GM21381 (cell line): ENCODE results near the gene TRMT13.
A peak's percentile ranks its signal among the peaks of the same experiment; 100 is the strongest.

ENCODE experiments used
- ATAC-seq: cut with Tn5 transposase; IDR thresholded peaks from one replicate; pipeline ENCODE4 v1.9.1; 2021; ENCODE audit warnings: mild to moderate bottlenecking, moderate library complexity; ENCODE audit not compliant: unreplicated experiment

TRMT13 gene

GRCh38 chr1:100132566-100133477 is at the start of gene TRMT13, which contains the start of gene SASS6:
Gene TRMT13, plus strand, starts transcription at chr1:100133163. Its CDS starts 6 bp downstream, at chr1:100133169.
Gene SASS6, minus strand, starts transcription at chr1:100132930. Its CDS starts 116 bp downstream, at chr1:100132814.
- ATAC-seq, result peak; percentile 87

GRCh38 chr1:100087396-100087795 is 45.6 kb upstream of the TRMT13 start:
- ATAC-seq, result no peak

- ATAC-seq, result no peak
These were observed 43.9 kb upstream of the TRMT13 start for GRCh38 chr1:100089082-100089481.

GRCh38 chr1:100090471-100090870 is 42.5 kb upstream of the TRMT13 start:
- no peak for ATAC-seq

GRCh38 chr1:100100202-100100601 is 32.8 kb upstream of the TRMT13 start:
- no peak for ATAC-seq

- ATAC-seq, result no peak
These were observed 31.4 kb upstream of the TRMT13 start for GRCh38 chr1:100101564-100101963.

GRCh38 chr1:100107696-100108095 is 25.3 kb upstream of the TRMT13 start:
- ATAC-seq, result no peak

- no peak for ATAC-seq
These were observed 23.4 kb upstream of the TRMT13 start for GRCh38 chr1:100109554-100110066.

GRCh38 chr1:100115524-100115923 is 17.4 kb upstream of the TRMT13 start:
- no peak for ATAC-seq

- ATAC-seq, result no peak
These were observed 10.8 kb upstream of the TRMT13 start for GRCh38 chr1:100122177-100122576.

GRCh38 chr1:100127226-100127625 is 5.7 kb upstream of the TRMT13 start:
- no peak for ATAC-seq

- ATAC-seq, result no peak
These were observed 2.3 kb upstream of the TRMT13 start for GRCh38 chr1:100130552-100131077.

GRCh38 chr1:100131623-100132022 is 1.3 kb upstream of the TRMT13 start:
- ATAC-seq, result no peak

GRCh38 chr1:100134872-100135271 is 1.9 kb downstream of the TRMT13 start:
- no peak for ATAC-seq

- ATAC-seq, result no peak
These were observed 4.6 kb downstream of the TRMT13 start for GRCh38 chr1:100137602-100138001.

- no peak for ATAC-seq
These were observed 8.2 kb downstream of the TRMT13 start for GRCh38 chr1:100141192-100141591.

GRCh38 chr1:100142343-100142742 is 9.4 kb downstream of the TRMT13 start:
- ATAC-seq, result no peak

- ATAC-seq, result no peak
These were observed 12.2 kb downstream of the TRMT13 start for GRCh38 chr1:100145116-100145515.

GRCh38 chr1:100146958-100147357 is 14.0 kb downstream of the TRMT13 start:
- ATAC-seq, result no peak

GRCh38 chr1:100147875-100148274 is 14.9 kb downstream of the TRMT13 start:
- ATAC-seq, result no peak

- ATAC-seq, result no peak
These were observed 18.7 kb downstream of the TRMT13 start for GRCh38 chr1:100151679-100152078.

- peak; percentile 77 for ATAC-seq
These were observed 19.3 kb downstream of the TRMT13 start for GRCh38 chr1:100152271-100152670.
